Measurements from ENCODE around the gene HTR1D.

The HTR1D gene

GRCh38 chr1:23156940-23157339 is 60.4 kb downstream of the HTR1D start:
- in situ Hi-C loops (cut with HindIII; ENCODE audit: low sequenced_read_pairs): no loop called here

GRCh38 chr1:23152966-23153684 is 64.2 kb downstream of the HTR1D start:
- in situ Hi-C loops (cut with HindIII; ENCODE audit: low sequenced_read_pairs): no loop called here

GRCh38 chr1:23150742-23151141 is 66.6 kb downstream of the HTR1D start:
- in situ Hi-C loops (cut with HindIII; ENCODE audit: low sequenced_read_pairs): no loop called here

DNA sequence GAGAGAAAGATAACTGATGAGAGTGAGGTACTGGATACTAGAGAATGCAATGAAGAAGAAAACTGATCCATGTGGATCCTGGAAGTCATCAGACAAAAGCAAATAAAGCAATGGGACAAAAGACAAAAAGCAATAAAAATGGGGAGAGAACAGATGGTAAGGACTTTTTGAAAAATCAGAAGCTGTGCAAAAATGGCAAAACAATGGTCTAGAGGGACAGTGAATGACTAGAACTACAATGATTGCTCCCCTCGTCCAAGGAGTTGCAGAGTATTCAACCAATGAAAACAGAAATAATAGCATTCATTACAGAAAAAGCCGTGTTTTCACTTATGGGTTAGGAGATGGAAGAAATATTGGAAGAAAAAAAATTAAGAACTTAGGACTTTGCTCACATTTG is 67.2 kb downstream of the HTR1D start:
- in situ Hi-C loops (cut with HindIII; ENCODE audit: low sequenced_read_pairs): no loop called here

DNA sequence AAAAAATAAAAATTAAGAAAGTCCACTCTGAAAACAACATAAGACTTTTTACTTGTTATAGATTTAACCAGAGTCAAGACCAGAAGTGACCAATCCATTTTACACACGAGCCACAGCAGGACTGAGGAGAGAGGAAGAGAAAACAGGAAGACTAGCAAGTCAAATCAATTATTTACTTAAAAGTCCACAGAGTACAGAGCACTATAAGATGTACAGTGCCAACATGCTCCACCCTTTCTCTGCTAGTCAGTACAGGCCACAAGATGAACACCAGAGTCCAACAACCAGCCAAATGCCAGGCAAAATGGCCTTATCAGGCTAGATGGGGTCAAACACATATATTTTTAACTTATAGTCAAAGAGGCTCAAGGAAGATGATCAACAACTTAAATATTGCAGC is 68.2 kb downstream of the HTR1D start:
- in situ Hi-C loops (cut with HindIII; ENCODE audit: low sequenced_read_pairs): no loop called here

- in situ Hi-C loops (cut with HindIII; ENCODE audit: low sequenced_read_pairs): no loop called here
Observed at GRCh38 chr1:23148084-23148483, 69.2 kb downstream of the HTR1D start.

All from DLD1 (cell line).